AG04450 (cell line): ENCODE measurements around the gene C16orf95. TPM values are rescaled to one million over a fixed set of nuclear protein-coding genes. Genes with fewer than 3 reads are reported as not detected.

ENCODE experiments used
- CTCF ChIA-PET: fragments of 300-600, 350-600 bp; formaldehyde crosslinking; extraction: SDS; loops from one replicate; lab custom pipeline; 2022; ENCODE audit warnings: antibody characterized with exemption, inconsistent platforms; lab: Charles Lee
- POLR2A ChIA-PET: fragments of 350-600 bp; formaldehyde crosslinking; extraction: SDS; loops from one replicate; lab custom pipeline; 2021; ENCODE audit warnings: antibody characterized with exemption, inconsistent platforms; lab: Yijun Ruan, JAX
- DNase-seq: peaks from one replicate; pipeline ENCODE4 v3.0.0-alpha.2; 2011; ENCODE audit warnings: low read depth, low spot score
- H3K27ac ChIP-seq: one replicate; pipeline ENCODE4 v1.5.1; 2012; ENCODE audit warnings: low read depth, low read length, control low read depth
- H3K27me3 ChIP-seq: one replicate; pipeline ENCODE4 v1.6.0; 2012; ENCODE audit warnings: low read length; ENCODE audit not compliant: control insufficient read depth, insufficient read depth
- H3K4me3 ChIP-seq: 2 replicates; pipeline ENCODE4 v1.5.1; 2011; ENCODE audit warnings: mild to moderate bottlenecking, low read depth, low read length, control low read depth
- H3K9me3 ChIP-seq: 2 replicates; pipeline ENCODE4 v1.5.1; 2012; ENCODE audit warnings: low read length; ENCODE audit not compliant: control insufficient read depth, insufficient read depth
- CTCF ChIP-seq: IDR thresholded peaks from 2 replicates; pipeline ENCODE4 v1.5.1; 2011; ENCODE audit warnings: low read depth, low read length, control low read depth, inconsistent platforms
- polyA plus RNA-seq: library from polyadenylated mRNA; depleted of rRNA; stranded (reverse); fragments of >200 nt; gene quantifications from 2 replicates; pipeline ENCODE4 v1.2.3, GENCODE V29; 2011

The C16orf95 gene
- polyA plus RNA-seq, 1 experiment: 2.0 TPM

- Histone ChIP-seq H3K27ac (no peak overlapping the region), H3K9me3 (peaks cover 4% of the 10 kb centered on the region), H3K27me3 (no peaks in the 10 kb centered on the region), H3K4me3 (no peak overlapping the region)
- TF ChIP-seq CTCF: no peak
- ChIA-PET CTCF (no interaction called here), POLR2A (no interaction called here)
- no peak for DNase-seq
Observed at GRCh38 chr16:87311387-87311786, 5.8 kb downstream of the C16orf95 start.

- no peak overlapping the region for H3K27ac ChIP-seq
- TF ChIP-seq CTCF: no peak
- no peak for DNase-seq
- H3K9me3 ChIP-seq: peaks cover 4% of the 10 kb centered on the region
- no peak overlapping the region for H3K4me3 ChIP-seq
- ChIA-PET CTCF (no interaction called here), POLR2A (no interaction called here)
- H3K27me3 ChIP-seq: no peaks in the 10 kb centered on the region
Observed at GRCh38 chr16:87310610-87311009, 6.6 kb downstream of the C16orf95 start.

- Histone ChIP-seq H3K27ac (no peak overlapping the region), H3K27me3 (no peaks in the 10 kb centered on the region), H3K9me3 (peaks cover 4% of the 10 kb centered on the region), H3K4me3 (no peak overlapping the region)
- CTCF ChIA-PET: interaction anchor here (1.8 kb wide), 1 partner anchor 12 kb away, joined by 6 read pairs; no protein-coding TSS in a partner anchor
- POLR2A ChIA-PET: no interaction called here
- DNase-seq: no peak
- no peak for TF ChIP-seq CTCF
Observed at GRCh38 chr16:87309620-87310525, 7.3 kb downstream of the C16orf95 start.

- Histone ChIP-seq H3K9me3 (peaks cover 4% of the 10 kb centered on the region), H3K4me3 (no peak overlapping the region), H3K27me3 (no peaks in the 10 kb centered on the region), H3K27ac (no peak overlapping the region)
- no peak for TF ChIP-seq CTCF
- POLR2A ChIA-PET: no interaction called here
- no peak for DNase-seq
- CTCF ChIA-PET: interaction anchor here (1.1 to 1.8 kb wide), 2 partner anchors 11 to 246 kb away, joined by 3 to 6 read pairs; no protein-coding TSS in a partner anchor
Observed at GRCh38 chr16:87308826-87309225, 8.4 kb downstream of the C16orf95 start.

GRCh38 chr16:87306516-87306915 is 10.7 kb downstream of the C16orf95 start:
- Histone ChIP-seq H3K27ac (no peak overlapping the region), H3K27me3 (no peaks in the 10 kb centered on the region), H3K4me3 (no peak overlapping the region), H3K9me3 (peaks cover 4% of the 10 kb centered on the region)
- no peak for DNase-seq
- ChIA-PET POLR2A (interaction anchor here (1.1 kb wide), 1 partner anchor 11 kb away, joined by 5 read pairs; the partner anchor contains the start of gene C16orf95), CTCF (interaction anchor here (1.2 kb wide), 1 partner anchor 9 kb away, joined by 5 read pairs; no protein-coding TSS in a partner anchor)
- no peak for TF ChIP-seq CTCF
